ENCODE results near the gene NCOA7. TPM values are rescaled to one million over a fixed set of nuclear protein-coding genes. Genes with fewer than 3 reads are reported as not detected.
A peak's percentile ranks its signal among the peaks of the same experiment; 100 is the strongest.

NCOA7 gene
- total and polyA plus RNA-seq, 9 of the 15 experiments (the other 6 are each of a cell fraction or from before 2014, with no cell fraction given): 5.8 to 14.6 (median 9.3) TPM

DNA sequence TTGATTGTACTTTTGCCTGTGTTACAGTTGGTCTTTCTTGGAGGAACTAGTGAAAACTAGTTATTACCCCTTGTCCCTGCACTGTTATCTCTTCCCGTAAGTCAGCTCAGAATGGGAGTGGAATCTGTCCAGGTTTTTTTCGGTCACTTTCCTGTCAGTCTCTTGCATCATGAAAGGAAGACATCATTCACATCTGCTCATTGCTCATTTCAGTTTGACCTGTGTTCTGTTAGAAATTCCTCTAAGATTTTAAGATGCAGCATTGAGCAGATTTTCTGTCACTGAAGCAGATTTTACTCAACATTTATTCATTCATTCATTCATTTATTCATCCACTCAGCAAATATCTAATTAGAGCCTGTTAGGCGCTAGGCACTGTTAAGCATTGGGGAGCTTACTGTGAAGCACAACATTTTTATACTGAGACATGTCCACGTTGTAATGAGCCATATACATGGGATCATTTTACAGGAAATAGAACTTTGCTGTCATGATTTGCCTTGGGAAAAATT, 132.7 kb downstream of the NCOA7 start (continued):
- TF ChIP-seq, protein P1, sequence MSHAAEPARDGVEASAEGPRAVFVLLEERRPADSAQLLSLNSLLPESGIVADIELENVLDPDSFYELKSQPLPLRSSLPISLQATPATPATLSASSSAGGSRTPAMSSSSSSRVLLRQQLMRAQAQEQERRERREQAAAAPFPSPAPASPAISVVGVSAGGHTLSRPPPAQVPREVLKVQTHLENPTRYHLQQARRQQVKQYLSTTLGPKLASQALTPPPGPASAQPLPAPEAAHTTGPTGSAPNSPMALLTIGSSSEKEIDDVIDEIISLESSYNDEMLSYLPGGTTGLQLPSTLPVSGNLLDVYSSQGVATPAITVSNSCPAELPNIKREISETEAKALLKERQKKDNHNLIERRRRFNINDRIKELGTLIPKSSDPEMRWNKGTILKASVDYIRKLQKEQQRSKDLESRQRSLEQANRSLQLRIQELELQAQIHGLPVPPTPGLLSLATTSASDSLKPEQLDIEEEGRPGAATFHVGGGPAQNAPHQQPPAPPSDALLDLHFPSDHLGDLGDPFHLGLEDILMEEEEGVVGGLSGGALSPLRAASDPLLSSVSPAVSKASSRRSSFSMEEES (CRISPR knock-in tag; IDR thresholded peaks at IDR 0.05): no peak
- TF ChIP-seq ZBTB1 (CRISPR knock-in tag; IDR thresholded peaks at IDR 0.05; ENCODE audit: borderline replicate concordance, low read depth) (no peak), ZNF695 (CRISPR knock-in tag; IDR thresholded peaks at IDR 0.05) (no peak), TAF7 (tag; IDR thresholded peaks at IDR 0.05) (no peak; the same call in 1 of the 2 replicates), SMARCE1 (IDR thresholded peaks at IDR 0.05) (0 out of 2 replicates have a peak, but pooled peaks have one; percentile 27), SMAD4 (CRISPR knock-in tag; conservative IDR thresholded peaks at IDR 0.05) (peak; percentile 79), RCOR1 (IDR thresholded peaks at IDR 0.05; ENCODE audit: borderline replicate concordance in 1 of 2, low read depth in 2 of 2, low read length in 2 of 2) (peak in 1 of 2 experiments; percentile 79; a peak in 2 of 4 replicates), WHSC1 (IDR thresholded peaks at IDR 0.05; ENCODE audit: low read length) (no peak), POLR2H (tag; IDR thresholded peaks at IDR 0.05; ENCODE audit: low read depth) (peak; percentile 71), ZBTB8A (IDR thresholded peaks at IDR 0.05; ENCODE audit: partially characterized antibody) (no peak), RBM25 (IDR thresholded peaks at IDR 0.05; ENCODE audit: low read depth, low read length, severe bottlenecking) (no peak), RB1 (IDR thresholded peaks at IDR 0.05; ENCODE audit: low read depth) (no peak), ZNF263 (CRISPR knock-in tag; IDR thresholded peaks at IDR 0.05; ENCODE audit: borderline replicate concordance) (no peak), ZFP30 (CRISPR knock-in tag; IDR thresholded peaks at IDR 0.05; ENCODE audit: borderline replicate concordance) (no peak), ERF (CRISPR knock-in tag; IDR thresholded peaks at IDR 0.05) (no peak)
- TF ChIP-seq, protein P2, sequence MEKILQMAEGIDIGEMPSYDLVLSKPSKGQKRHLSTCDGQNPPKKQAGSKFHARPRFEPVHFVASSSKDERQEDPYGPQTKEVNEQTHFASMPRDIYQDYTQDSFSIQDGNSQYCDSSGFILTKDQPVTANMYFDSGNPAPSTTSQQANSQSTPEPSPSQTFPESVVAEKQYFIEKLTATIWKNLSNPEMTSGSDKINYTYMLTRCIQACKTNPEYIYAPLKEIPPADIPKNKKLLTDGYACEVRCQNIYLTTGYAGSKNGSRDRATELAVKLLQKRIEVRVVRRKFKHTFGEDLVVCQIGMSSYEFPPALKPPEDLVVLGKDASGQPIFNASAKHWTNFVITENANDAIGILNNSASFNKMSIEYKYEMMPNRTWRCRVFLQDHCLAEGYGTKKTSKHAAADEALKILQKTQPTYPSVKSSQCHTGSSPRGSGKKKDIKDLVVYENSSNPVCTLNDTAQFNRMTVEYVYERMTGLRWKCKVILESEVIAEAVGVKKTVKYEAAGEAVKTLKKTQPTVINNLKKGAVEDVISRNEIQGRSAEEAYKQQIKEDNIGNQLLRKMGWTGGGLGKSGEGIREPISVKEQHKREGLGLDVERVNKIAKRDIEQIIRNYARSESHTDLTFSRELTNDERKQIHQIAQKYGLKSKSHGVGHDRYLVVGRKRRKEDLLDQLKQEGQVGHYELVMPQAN (IDR thresholded peaks at IDR 0.05; ENCODE audit: borderline replicate concordance): no peak
- TF ChIP-seq, protein P3, sequence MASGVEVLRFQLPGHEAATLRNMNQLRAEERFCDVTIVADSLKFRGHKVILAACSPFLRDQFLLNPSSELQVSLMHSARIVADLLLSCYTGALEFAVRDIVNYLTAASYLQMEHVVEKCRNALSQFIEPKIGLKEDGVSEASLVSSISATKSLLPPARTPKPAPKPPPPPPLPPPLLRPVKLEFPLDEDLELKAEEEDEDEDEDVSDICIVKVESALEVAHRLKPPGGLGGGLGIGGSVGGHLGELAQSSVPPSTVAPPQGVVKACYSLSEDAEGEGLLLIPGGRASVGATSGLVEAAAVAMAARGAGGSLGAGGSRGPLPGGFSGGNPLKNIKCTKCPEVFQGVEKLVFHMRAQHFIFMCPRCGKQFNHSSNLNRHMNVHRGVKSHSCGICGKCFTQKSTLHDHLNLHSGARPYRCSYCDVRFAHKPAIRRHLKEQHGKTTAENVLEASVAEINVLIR (CRISPR knock-in tag; IDR thresholded peaks at IDR 0.05): no peak
- TF ChIP-seq, protein P4, sequence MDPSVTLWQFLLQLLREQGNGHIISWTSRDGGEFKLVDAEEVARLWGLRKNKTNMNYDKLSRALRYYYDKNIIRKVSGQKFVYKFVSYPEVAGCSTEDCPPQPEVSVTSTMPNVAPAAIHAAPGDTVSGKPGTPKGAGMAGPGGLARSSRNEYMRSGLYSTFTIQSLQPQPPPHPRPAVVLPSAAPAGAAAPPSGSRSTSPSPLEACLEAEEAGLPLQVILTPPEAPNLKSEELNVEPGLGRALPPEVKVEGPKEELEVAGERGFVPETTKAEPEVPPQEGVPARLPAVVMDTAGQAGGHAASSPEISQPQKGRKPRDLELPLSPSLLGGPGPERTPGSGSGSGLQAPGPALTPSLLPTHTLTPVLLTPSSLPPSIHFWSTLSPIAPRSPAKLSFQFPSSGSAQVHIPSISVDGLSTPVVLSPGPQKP (CRISPR knock-in tag; IDR thresholded peaks at IDR 0.05): no peak
- TF ChIP-seq, protein P5, sequence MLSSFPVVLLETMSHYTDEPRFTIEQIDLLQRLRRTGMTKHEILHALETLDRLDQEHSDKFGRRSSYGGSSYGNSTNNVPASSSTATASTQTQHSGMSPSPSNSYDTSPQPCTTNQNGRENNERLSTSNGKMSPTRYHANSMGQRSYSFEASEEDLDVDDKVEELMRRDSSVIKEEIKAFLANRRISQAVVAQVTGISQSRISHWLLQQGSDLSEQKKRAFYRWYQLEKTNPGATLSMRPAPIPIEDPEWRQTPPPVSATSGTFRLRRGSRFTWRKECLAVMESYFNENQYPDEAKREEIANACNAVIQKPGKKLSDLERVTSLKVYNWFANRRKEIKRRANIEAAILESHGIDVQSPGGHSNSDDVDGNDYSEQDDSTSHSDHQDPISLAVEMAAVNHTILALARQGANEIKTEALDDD (IDR thresholded peaks at IDR 0.05): peak; percentile 97
- TF ChIP-seq, protein P6, sequence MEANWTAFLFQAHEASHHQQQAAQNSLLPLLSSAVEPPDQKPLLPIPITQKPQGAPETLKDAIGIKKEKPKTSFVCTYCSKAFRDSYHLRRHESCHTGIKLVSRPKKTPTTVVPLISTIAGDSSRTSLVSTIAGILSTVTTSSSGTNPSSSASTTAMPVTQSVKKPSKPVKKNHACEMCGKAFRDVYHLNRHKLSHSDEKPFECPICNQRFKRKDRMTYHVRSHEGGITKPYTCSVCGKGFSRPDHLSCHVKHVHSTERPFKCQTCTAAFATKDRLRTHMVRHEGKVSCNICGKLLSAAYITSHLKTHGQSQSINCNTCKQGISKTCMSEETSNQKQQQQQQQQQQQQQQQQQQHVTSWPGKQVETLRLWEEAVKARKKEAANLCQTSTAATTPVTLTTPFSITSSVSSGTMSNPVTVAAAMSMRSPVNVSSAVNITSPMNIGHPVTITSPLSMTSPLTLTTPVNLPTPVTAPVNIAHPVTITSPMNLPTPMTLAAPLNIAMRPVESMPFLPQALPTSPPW (CRISPR knock-in tag; IDR thresholded peaks at IDR 0.05): no peak
